OCI-LY1 (cell line): ENCODE measurements around the gene JOSD2.

Experiments
- CTCF ChIP-seq: fragments of 200-600 bp; sonication (generic), shearing (Covaris generic); IDR thresholded peaks from 2 replicates; pipeline ENCODE4 v1.5.1; 2017; ENCODE audit warnings: mild to moderate bottlenecking, antibody characterized with exemption, low read length, moderate library complexity, mixed read lengths
- EZH2 ChIP-seq: fragments of 200-600 bp; sonication (generic), shearing (Covaris generic); IDR thresholded peaks from 2 replicates; pipeline ENCODE4 v1.8.0; 2017; ENCODE audit warnings: borderline replicate concordance, mixed run types, mild to moderate bottlenecking, antibody characterized with exemption, low read length, moderate library complexity, mixed read lengths

GRCh38 chr19:50553134-50553703 lies 42.2 kb upstream of the JOSD2 start:
- TF ChIP-seq CTCF = no peak
- no peak for TF ChIP-seq EZH2
